Measurements from ENCODE around the gene FAAH.

FAAH gene

DNA sequence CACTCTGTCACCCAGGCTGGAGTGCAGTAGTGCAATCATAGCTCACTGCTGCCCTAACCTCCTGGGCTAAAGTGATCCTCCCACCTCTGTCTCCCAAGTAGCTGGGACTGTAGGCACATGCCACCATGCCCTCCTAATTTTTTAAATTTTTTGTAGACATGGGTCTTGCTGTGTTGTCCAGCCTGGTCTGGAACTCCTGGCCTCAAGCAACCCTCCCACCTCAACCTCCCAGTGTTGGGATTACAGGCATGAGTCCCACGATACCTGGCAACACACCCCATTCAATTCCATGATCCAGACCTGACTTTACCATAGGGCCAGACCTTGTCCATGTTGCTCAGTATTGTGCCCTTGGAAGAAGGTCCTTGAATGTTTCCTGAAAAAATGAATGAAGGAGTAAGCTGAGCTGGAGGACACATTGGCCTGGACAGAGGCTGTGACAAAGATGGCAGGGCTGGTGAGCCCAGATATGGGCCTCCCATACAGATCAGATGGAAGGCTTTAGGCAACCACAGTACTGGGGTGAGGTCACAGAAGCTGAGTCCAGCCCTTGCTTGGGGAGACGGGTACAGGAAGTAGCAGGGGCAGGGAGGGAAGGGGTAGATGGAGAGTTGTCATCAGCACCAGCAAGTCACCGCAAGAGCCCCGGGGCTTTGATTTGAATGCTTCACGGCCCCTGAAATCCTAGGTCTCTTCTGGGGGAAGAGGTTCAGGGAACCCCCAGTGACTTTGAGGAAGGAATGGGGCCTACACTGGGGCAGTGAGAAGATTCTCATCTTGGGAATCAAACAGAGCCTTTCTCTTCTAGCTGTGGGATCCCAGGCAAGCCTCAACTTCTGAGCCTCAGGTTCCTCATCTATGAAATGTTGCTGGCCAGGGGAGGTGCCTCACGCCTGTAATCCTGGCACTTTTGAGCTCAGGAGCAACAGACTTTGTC is 55.4 kb downstream of the FAAH start:
- no peak for DNase-seq (ENCODE audit: low read depth)

DNA sequence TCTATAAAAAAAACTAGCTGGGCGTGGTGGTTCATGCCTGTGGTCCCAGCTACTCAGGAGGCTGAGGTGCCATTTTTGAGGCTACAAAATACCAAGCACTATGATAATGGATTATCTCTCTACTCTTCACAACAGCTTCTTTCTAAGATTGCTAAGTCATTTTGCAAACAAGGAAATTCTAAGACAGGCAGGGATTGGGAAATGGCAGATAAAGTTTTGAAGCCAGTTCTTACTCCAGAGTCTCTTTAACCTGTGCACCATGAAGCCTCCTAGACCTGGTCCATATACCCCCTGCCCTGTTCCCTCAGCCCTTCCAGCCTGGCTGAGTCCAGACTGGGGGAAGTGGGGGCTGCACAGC is 56.0 kb downstream of the FAAH start:
- DNase-seq (ENCODE audit: low read depth): no peak

DNA sequence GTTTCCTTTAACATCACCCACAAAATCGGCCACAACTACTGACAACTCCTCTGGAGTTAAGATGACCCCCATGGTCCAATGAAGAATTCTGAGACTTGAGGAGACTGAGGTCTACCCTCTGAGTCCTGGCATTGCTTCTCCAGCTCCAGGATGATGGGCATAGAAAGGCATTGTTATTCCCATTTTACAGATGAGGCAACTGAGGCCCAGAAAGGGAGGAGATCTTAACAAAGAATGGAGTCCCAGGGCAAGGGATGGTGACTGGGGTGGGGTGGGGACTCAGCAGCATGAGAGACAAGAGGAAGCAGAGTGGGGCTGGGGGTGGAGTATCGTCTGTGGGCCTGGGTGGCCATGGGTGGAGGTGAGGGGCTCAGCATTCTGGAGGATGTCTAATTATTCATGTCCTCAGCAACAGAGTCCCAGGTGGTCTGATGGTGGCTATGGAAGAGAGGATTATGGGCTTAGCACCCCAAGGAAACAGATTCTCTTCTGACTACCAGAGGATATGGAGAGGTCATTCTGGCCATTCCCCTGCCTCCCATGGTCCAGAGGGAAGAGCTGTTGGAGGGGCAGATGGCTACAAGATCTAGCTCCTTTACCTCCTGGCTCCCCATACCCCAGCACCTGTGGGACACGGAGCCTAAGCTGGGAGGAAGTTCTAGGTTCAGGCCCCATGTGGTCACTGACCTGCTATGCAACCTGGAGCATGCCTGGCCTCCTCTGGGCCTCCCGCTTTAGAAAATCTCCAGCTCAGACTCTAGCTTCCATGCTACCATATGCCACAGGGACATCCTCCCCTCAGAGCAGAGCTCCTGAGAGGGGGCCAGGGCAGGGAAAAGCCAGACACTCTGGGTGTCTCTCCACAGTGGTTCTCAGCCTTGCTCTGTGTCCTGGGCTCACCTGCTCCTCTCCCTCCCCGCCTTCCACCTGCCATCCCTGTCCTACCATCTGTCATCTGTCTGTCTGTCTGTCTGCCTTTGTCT is 58.1 kb downstream of the FAAH start:
- no peak for DNase-seq (ENCODE audit: low read depth)

DNA sequence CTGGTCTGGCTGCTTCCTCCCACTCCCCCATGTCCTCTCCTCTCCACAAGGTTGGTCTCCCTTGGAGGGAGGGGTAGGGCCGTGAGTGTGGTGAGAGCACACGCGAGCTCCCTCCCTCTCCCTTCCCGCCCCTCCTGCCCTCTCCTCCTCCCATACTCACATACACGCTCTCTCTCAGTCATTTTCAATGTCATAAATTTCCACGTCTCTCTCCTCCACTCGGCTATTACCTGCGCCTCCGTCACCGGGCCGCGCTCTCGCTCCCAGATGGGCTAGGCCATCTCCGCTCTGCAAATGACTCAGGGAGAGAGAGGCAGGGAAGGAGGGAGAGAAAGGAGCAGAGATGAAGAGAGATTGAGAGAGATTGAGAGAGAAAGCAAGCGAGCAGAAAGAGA is 58.8 kb downstream of the FAAH start:
- no peak for DNase-seq (ENCODE audit: low read depth)

DNA sequence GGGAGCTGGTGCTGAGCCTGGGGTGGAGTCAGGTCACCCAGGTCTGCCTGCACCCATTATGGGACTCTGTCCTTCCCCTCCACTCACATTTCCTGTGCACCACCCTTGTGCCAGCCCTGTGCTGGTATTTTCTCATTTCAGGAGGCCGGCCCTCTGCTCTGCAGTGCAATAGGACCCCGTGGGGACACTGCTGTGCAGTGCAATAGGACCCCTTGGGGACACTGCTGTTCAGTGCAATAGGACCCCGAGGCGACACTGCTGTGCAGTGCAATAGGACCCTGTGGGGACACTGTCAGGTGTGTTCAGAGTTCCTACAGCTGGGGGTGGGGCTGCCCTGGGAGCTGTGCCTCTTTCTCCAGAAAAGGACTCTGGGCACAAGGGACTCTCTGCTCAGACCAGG is 59.3 kb downstream of the FAAH start:
- DNase-seq (ENCODE audit: low read depth): no peak

DNA sequence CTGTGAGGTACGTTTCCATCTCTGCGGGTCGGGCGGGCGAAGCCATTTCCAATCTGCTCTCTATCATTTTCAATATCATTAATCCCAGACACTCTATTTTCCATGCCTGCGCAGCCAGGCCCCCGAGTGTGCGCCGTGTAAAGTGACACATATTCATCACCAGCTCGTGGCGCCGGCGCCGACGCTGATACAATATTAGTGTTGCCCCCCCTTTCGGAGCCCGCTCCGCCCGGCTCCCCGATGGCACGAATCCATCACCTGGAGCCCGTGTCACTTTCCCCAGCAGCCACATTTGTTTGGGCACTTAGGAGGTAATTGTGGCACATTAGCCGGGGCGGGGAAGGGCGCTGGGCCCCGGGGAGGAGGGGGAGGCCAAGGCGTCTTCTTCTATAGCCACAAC is 61.8 kb downstream of the FAAH start:
- no peak for DNase-seq (ENCODE audit: low read depth)

DNA sequence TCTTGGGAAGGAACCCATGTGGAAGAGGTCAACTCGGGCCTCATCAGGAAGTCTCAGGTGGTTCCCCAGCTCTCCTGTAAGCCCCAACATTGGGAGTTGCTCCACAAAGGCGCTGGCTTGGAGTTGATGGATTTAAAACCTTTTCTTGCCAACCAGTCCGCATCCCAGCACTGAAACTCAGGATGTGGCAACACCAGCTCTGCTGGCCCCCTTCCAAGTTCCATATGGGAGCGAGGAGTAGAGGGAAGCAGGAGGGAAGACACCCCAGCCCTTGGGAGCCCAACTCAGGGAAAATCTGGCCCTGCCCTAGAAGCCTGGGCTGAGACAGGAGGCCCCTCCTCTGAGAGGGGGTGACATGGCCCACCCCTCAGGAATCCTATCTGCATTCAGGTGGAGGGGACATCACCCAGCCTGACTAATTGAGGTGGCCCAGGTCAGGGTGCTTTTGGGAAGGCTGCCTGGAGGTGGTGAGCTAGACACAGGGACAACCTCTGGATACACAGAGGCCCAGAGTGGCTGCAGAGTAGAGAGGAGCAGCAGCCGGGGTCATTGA is 62.4 kb downstream of the FAAH start:
- no peak for DNase-seq (ENCODE audit: low read depth)

DNA sequence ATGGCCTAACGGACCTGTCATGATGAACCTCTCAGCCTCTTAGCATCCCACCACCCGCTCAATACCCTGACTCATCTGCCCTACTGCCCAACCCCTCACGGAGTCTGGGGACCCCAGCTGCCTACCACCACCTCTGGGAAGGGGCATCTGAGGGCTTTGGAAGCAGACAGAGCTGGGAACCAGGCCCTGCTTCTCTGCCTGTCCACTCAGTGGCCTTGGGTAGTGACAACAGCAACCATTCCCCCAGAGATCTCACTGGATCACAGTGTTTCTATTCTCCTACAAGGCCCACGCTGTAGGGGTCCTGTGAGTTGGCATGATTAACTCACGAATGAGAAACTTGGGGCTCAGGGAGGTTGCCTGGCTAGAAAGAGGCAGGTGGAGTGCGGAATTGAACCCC is 63.1 kb downstream of the FAAH start:
- DNase-seq (ENCODE audit: low read depth): no peak

DNA sequence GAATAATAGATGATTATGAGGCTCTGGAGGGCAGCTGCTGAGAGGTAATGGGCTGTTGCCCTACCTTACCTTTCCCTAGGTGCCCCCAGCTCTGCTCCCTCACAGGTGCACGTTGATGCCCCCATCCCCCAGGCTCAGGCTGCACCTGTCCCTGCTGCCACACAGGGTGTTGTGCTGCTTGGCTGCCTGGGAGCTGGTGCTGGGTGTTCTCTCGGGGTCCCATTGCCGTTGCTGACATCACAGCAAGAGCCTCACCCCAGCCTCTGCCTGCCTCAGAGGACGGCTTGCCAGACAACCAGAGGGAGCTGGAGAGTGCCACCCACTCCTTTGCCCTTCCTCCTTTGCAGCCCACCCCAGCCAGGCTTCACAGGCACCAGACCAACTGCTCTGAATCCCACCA is 64.1 kb downstream of the FAAH start:
- no peak for DNase-seq (ENCODE audit: low read depth)

DNA sequence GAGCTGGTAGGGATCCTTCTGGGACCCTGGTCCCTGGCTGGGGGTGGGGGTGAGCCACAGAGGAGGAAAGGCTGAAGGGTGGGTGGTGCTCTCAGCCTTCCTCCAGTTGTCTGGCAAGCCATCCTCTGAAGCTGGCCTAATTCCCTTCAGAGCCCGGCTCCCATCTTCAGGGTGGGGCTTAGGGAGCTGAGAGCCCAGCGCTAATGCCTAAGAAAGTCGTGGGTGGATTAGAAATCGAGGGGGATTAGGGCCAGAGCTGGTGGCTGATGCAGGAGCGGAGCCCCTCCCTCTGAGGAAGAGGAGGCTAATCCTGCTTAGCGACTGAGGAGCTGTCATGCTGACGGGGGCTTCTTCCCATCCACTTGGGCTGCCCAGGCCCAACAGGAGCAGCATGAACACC is 64.7 kb downstream of the FAAH start:
- DNase-seq (ENCODE audit: low read depth): no peak

DNA sequence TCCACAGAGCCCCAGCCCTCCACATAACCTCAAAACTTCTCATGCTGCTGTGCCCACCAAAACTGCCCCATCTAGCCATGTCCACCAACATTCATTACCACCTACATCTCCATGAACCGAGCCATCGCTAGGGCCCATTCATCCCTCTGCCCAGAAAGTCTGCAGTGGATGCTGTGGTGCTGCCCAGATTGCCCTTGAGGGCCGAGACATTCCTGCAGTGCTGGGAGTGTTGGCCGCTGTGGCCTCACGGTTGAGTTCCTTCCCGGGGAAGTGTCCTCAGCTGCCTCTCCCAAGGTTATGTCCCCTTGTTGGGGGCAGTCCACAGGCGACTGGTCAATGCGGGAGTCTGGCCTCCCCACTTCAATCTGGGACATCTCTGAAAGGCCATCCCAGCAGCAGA is 65.2 kb downstream of the FAAH start:
- no peak for DNase-seq (ENCODE audit: low read depth)

DNA sequence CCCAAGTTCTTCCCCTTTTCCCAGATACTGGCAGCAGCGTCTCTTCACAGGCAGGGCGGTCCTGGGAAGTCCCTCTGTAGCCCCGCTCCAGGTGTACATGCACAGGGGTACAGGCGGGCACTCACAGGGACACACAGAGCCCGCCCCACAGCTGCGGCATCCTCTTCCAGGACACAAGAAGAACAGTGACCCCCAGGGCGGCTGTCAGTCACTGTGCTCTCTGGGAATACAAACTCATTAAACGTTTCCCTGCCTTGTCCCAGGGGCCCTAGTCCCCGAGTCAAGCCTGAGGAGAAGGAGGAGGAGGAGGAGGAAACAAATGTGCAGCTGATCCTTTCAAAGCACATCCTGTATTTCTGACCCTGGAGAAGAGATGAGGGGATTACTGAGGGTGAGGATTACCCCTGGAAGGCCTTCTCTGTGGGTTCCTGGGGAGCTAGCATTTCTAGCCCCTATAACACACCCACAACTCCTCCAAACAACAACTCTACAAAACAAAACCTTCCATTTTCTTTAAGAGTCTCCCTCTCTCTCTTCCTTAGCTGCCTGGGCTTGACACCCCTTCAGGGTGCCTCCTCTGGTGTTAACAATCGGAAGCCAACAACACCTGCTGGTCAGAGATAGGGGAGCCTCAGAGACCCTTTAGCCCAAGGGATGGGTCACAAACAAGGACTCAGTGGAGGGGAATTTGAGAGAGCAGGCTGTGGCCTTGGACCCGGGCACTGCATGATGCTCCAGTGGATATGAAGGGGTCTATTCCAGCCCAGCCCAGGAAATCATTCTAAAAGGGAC is 67.1 kb downstream of the FAAH start:
- DNase-seq (ENCODE audit: low read depth): no peak

DNA sequence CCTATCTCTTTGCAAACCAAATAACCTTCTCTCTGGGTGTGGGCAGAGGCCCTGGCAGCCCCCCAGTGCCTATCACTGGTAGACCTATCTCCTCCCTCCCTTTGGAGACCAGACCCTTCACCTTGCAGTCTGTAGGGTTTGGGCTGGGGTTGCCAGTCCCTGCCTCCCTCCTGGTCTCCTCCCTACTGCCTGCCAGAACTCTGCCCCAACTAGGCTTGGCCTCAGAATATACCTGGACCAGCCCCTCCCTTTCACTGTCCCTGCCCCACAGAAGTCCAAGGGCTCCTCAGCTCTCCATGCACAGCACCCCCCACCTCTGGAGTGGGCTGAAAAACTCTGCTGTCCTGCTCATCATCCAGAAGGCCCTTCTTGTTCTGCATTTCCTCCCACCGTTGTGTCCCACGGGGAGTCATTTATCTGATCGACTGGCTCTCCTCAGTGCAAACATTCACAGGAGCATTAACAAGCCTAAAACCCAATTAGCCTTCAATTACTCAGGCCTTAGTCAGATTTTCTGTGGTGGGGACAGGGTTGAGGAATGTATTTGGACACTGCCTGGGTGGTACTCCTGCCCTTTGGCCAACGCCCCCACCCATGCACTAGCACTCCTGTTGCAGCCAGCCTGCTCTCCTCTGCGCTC is 67.8 kb downstream of the FAAH start:
- DNase-seq (ENCODE audit: low read depth): no peak
